ENCODE data around the gene PRICKLE4. TPM values are rescaled to one million over a fixed set of nuclear protein-coding genes. Genes with fewer than 3 reads are reported as not detected.

The PRICKLE4 gene
- total RNA-seq, 2 experiments from 2014 or later: not detected

DNA sequence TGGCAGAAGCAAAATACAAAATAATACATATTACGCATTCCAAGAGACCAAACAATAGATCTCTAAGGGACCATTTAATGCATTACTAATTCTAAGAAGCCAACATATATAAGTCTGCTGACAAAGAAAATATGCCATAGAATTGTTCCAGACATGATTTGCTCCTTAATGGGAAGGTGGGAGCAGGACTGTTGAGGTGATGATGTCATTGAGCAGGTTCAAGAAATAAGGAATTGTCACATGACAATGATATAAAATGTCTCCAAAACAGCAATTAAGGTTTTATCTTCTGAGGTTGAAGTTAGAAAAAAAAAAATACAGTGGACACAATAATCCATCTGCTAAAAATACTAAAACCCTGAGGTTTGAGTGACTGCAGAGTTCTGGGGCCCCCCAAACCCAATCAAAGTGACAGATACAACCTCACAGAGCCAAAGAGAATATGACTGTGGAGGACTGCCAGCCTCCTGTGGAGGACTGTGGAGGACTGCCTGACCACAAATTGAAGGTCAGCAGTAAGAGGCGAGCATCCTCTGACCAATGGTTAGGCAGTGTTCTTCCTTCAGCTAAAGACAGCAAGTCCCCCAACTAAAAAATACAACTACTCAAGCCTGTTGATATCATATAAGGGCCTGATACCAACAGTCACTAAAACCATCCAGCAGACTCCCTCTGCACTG, 45.9 kb downstream of the PRICKLE4 start:
- ATAC-seq (ENCODE audit: low read depth): no peak
- Mint-ChIP-seq H3K9me3 (no peaks in the 10 kb centered on the region), H3K4me1 (no peaks in the 10 kb centered on the region), H3K27me3 (no peaks in the 10 kb centered on the region), H3K27ac (no peak overlapping the region), H3K4me3 (no peak overlapping the region), H3K36me3 (no peaks in the 10 kb centered on the region)
- DNase-seq: no peak
- POLR2A ChIA-PET: no interaction called here

DNA sequence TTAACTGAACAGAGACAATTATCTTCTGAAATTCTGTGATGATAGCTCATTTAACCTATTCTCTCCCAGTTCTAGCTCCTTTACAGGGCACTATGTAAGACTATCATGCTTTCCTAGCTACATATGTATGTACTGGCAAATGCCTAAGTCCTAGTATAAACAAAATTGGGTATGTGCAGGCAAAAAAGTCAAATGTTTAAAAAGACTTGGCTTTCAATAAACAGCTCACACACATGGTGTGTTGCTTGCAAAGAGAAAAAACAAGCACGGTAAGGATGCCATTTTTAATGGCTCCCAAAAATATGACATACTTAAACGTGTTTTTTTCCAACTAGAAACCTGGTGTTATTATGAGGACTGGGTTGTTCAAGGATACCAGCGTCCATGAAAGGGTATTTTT, 51.7 kb downstream of the PRICKLE4 start:
- POLR2A ChIA-PET: no interaction called here
- ATAC-seq (ENCODE audit: low read depth) (no peak), DNase-seq (no peak)
- Mint-ChIP-seq H3K27ac (no peak overlapping the region), H3K4me1 (peaks cover 3% of the 10 kb centered on the region), H3K27me3 (peaks cover 4% of the 10 kb centered on the region), H3K4me3 (no peak overlapping the region), H3K9me3 (no peaks in the 10 kb centered on the region), H3K36me3 (peaks cover 9% of the 10 kb centered on the region)

DNA sequence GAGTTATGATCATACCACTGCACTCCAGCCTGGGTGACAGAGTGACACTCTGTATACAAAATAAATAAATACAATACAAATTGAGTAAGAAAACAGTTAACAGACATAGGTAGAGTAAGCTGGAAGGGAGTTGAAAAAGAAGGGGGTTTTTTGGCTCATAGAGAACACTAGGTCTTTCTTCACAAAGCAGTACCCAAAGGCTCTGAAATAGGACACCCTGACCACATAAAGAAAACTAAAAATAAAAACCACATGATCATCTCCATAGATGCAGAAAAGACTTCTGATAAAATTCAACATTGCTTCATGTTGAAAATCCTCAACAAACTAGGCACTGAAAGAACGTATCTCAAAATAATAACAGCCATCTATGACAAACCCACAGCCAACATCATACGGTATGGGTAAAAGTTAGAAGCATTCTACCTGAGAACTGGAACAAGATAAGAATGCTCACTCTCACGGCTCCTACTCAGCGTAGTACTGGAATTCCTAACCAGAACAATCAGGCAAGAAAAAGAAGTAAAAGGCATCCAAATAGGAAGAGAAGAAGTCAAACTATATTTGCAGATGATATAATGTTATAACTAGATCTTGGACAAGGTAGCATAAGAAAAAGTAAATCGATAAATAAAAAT, 55.6 kb downstream of the PRICKLE4 start:
- Mint-ChIP-seq H3K27me3 (peaks cover 4% of the 10 kb centered on the region), H3K9me3 (no peaks in the 10 kb centered on the region), H3K36me3 (peaks cover 10% of the 10 kb centered on the region), H3K27ac (no peak overlapping the region), H3K4me1 (peaks cover 3% of the 10 kb centered on the region), H3K4me3 (no peak overlapping the region)
- DNase-seq (no peak), ATAC-seq (ENCODE audit: low read depth) (no peak)
- POLR2A ChIA-PET: no interaction called here

DNA sequence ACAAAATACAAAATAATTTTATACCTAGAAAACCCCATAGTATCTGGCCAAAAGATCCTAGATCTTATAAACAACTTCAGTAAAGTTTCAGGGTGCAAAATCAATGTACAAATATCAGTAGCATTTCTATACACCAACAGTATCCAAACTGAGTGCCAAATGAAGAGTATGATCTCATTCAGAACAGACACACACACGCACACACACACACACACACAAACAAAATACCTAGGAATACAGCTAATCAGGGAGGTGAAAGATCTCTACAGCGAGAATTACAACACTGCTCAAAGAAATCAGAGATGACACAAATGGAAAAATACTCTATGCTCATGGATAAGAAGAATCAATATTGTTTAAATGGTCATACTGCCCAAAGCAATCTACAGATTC, 56.1 kb downstream of the PRICKLE4 start:
- Mint-ChIP-seq H3K36me3 (peaks cover 10% of the 10 kb centered on the region), H3K27ac (no peak overlapping the region), H3K4me1 (peaks cover 3% of the 10 kb centered on the region), H3K27me3 (peaks cover 4% of the 10 kb centered on the region), H3K9me3 (no peaks in the 10 kb centered on the region), H3K4me3 (no peak overlapping the region)
- POLR2A ChIA-PET: no interaction called here
- DNase-seq: no peak
- no peak for ATAC-seq (ENCODE audit: low read depth)

Other genes starting within 250 kb of the PRICKLE4 start
- 1 to 10 TPM; 7.5 to 8.8 TPM for gene FOXP4, start 234.4 kb upstream of the PRICKLE4 start, total RNA-seq
- gene MDFI, start 142.3 kb upstream of the PRICKLE4 start, total RNA-seq: not detected
- gene TFEB, start 45.2 kb upstream of the PRICKLE4 start, total RNA-seq: 10 to 100 TPM; 17.6 TPM
- gene PGC, start 33.4 kb upstream of the PRICKLE4 start, total RNA-seq: not detected
- 1 to 10 TPM; 6.2 to 8.3 TPM for gene FRS3, start 882 bp upstream of the PRICKLE4 start, total RNA-seq
- gene TOMM6, start 6.9 kb downstream of the PRICKLE4 start, total RNA-seq: 100 to 1,000 TPM; 157 to 163 TPM
- gene USP49, start 114.6 kb downstream of the PRICKLE4 start, total RNA-seq: 1 to 10 TPM; 5.8 to 6.9 TPM
- 10 to 100 TPM; 18.5 to 21.4 TPM for gene MED20, start 140.4 kb downstream of the PRICKLE4 start, total RNA-seq
- gene BYSL, start 140.7 kb downstream of the PRICKLE4 start, total RNA-seq: 10 to 100 TPM; 23.1 to 26.9 TPM
- 100 to 1,000 TPM; 382 to 413 TPM for gene CCND3, start 161.0 kb downstream of the PRICKLE4 start, total RNA-seq